ENCODE measurements around the gene PBRM1.
A peak's percentile ranks its signal among the peaks of the same experiment; 100 is the strongest.
"Not testable (repeated sequence)": the region's sequence is repeated elsewhere in the genome, so short reads cannot be mapped to it uniquely, and the experiment has no call there.

The PBRM1 gene

GRCh38 chr3:52685709-52686691 lies at the start of gene PBRM1, which contains the start of gene GNL3:
Gene PBRM1, minus strand, starts transcription at chr3:52685913.
Gene GNL3, plus strand, starts transcription at chr3:52686032. Its CDS starts 61 bp downstream, at chr3:52686093.
- DNase-seq, result peak; percentile 76

GRCh38 chr3:52733256-52733891 lies 47.7 kb upstream of the PBRM1 start:
- DNase-seq, result no peak

- no peak for DNase-seq
These were observed 45.9 kb upstream of the PBRM1 start for GRCh38 chr3:52731590-52731989.

GRCh38 chr3:52730681-52731080 lies 45.0 kb upstream of the PBRM1 start:
- DNase-seq, result no peak

GRCh38 chr3:52728753-52729152 lies 43.0 kb upstream of the PBRM1 start:
- DNase-seq, result not testable (repeated sequence)

GRCh38 chr3:52724511-52724910 lies 38.8 kb upstream of the PBRM1 start:
- no peak for DNase-seq

- DNase-seq, result no peak
These were observed 38.2 kb upstream of the PBRM1 start for GRCh38 chr3:52723935-52724334.

- DNase-seq, result no peak
These were observed 36.8 kb upstream of the PBRM1 start for GRCh38 chr3:52722491-52722890.

- DNase-seq, result no peak
These were observed 36.0 kb upstream of the PBRM1 start for GRCh38 chr3:52721730-52722008.

- no peak for DNase-seq
These were observed 35.5 kb upstream of the PBRM1 start for GRCh38 chr3:52721002-52721729.

- no peak for DNase-seq
These were observed 33.9 kb upstream of the PBRM1 start for GRCh38 chr3:52719618-52720017.

- no peak for DNase-seq
These were observed 30.1 kb upstream of the PBRM1 start for GRCh38 chr3:52715714-52716305.

GRCh38 chr3:52714335-52715302 lies 28.9 kb upstream of the PBRM1 start:
- no peak for DNase-seq

GRCh38 chr3:52712291-52713212 lies 26.8 kb upstream of the PBRM1 start:
- no peak for DNase-seq

- DNase-seq, result no peak
These were observed 24.8 kb upstream of the PBRM1 start for GRCh38 chr3:52710512-52710911.

- DNase-seq, result no peak
These were observed 21.9 kb upstream of the PBRM1 start for GRCh38 chr3:52707585-52707984.

GRCh38 chr3:52705688-52706686 lies 20.3 kb upstream of the PBRM1 start, which contains the start of the genes GLT8D1 and SPCS1:
Gene GLT8D1, minus strand, starts transcription at chr3:52705791. Its CDS starts 5,331 bp downstream, at chr3:52700460.
Gene SPCS1, plus strand, starts transcription at chr3:52706106. Its CDS starts 141 bp downstream, at chr3:52706247.
- DNase-seq, result peak; percentile 51

GRCh38 chr3:52705438-52705687 lies 19.6 kb upstream of the PBRM1 start:
- DNase-seq, result no peak

- no peak for DNase-seq
These were observed 19.1 kb upstream of the PBRM1 start for GRCh38 chr3:52704611-52705437.

Measured in COR-L47 (cell line).